Endothelial cell of umbilical vein (primary cell): Measurements from ENCODE around the gene L3MBTL4.

Experiments used
- GATA2 ChIP-seq: IDR thresholded peaks from 2 replicates; pipeline ENCODE4 v1.7.0; 2011; ENCODE audit warnings: low read depth, mild to moderate bottlenecking, moderate library complexity, mixed read lengths, low read length; ENCODE audit not compliant: insufficient read length, insufficient read depth
- JUN ChIP-seq: IDR thresholded peaks from 2 replicates; pipeline ENCODE4 v1.6.1; 2011; ENCODE audit warnings: borderline replicate concordance, low read depth; ENCODE audit not compliant: insufficient read length, insufficient read depth
- POLR2A ChIP-seq: IDR thresholded peaks from 2 replicates; pipeline ENCODE4 v1.6.1; 2012; ENCODE audit warnings: low read depth, mild to moderate bottlenecking, control low read depth, low read length
- POLR2AphosphoS5 ChIP-seq: IDR thresholded peaks from 2 replicates; pipeline ENCODE4 v1.6.1; 2012; ENCODE audit warnings: low read depth, mild to moderate bottlenecking, control low read depth, low read length, moderate library complexity; ENCODE audit not compliant: insufficient read depth
- TF ChIP-seq, protein P1 (sequence below), 2 donors: IDR thresholded peaks; 1 replicate in 1 of 2; 2 replicates in 1 of 2; pipeline ENCODE4 v1.5.1; 2011; ENCODE audit warnings: low read length in 2 of 2, mild to moderate bottlenecking in 2 of 2, moderate library complexity in 2 of 2, control low read depth in 1 of 2, inconsistent platforms in 1 of 2, low read depth in 1 of 2; ENCODE audit not compliant: insufficient read depth in 1 of 2; ENCODE audit errors: extremely low read depth in 1 of 2

DNA sequence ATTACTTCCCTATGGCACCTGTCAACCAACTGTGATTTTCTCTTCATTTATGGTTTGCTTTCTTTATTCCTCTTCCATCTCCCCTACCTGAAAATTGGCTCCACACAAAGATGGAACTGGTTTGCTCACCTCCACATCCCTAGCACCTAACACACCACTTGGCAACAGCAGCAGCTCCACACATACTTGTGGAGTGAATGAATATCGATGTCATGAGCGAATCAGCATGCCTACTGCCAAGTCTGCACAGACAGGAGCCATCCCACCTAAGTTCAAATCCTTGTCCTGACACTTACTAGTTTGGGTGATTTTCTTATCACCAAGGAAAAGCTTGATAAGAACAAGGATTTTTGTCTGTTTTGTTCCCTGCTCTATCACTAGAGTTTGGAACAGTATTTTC is 328.0 kb downstream of the L3MBTL4 start:
- no peak for TF ChIP-seq JUN
- TF ChIP-seq POLR2AphosphoS5, result no peak
- no peak for TF ChIP-seq POLR2A
- no peak for TF ChIP-seq GATA2
- TF ChIP-seq, protein P1, sequence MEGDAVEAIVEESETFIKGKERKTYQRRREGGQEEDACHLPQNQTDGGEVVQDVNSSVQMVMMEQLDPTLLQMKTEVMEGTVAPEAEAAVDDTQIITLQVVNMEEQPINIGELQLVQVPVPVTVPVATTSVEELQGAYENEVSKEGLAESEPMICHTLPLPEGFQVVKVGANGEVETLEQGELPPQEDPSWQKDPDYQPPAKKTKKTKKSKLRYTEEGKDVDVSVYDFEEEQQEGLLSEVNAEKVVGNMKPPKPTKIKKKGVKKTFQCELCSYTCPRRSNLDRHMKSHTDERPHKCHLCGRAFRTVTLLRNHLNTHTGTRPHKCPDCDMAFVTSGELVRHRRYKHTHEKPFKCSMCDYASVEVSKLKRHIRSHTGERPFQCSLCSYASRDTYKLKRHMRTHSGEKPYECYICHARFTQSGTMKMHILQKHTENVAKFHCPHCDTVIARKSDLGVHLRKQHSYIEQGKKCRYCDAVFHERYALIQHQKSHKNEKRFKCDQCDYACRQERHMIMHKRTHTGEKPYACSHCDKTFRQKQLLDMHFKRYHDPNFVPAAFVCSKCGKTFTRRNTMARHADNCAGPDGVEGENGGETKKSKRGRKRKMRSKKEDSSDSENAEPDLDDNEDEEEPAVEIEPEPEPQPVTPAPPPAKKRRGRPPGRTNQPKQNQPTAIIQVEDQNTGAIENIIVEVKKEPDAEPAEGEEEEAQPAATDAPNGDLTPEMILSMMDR (IDR thresholded peaks at IDR 0.05; ENCODE audit: extremely low read depth in 1 of 2, insufficient read depth in 1 of 2, low read depth in 1 of 2, low read length in 2 of 2), result no peak
